ENCODE data around the gene TBX18.

Gene TBX18

GRCh38 chr6:84639396-84639795 is 125.0 kb downstream of the TBX18 start:
- Histone ChIP-seq H3K9ac (ENCODE audit: insufficient read length, low read depth) (no peak overlapping the region), H3K36me3 (ENCODE audit: insufficient read depth, insufficient read length, low read length) (no peaks in the 10 kb centered on the region), H3K9me3 (ENCODE audit: insufficient read depth, low read length) (no peaks in the 10 kb centered on the region), H3K4me1 (ENCODE audit: insufficient read depth, insufficient read length) (no peaks in the 10 kb centered on the region), H3K4me3 (ENCODE audit: insufficient read length, low read depth) (no peak overlapping the region), H3K27me3 (ENCODE audit: insufficient read depth, insufficient read length) (no peaks in the 10 kb centered on the region)
- DNase-seq (ENCODE audit: low read depth, low spot score) = no peak
- TF ChIP-seq SUZ12 (IDR thresholded peaks at IDR 0.05; ENCODE audit: extremely low read depth, insufficient read depth, insufficient read length) (no peak), ZNF274 (IDR thresholded peaks at IDR 0.05; ENCODE audit: low read depth, low read length) (no peak), YY1 (IDR thresholded peaks at IDR 0.05; ENCODE audit: insufficient read depth, insufficient read length) (no peak)

- H3K4me1 ChIP-seq (ENCODE audit: insufficient read depth, insufficient read length) = no peaks in the 10 kb centered on the region
- TF ChIP-seq SUZ12 (IDR thresholded peaks at IDR 0.05; ENCODE audit: extremely low read depth, insufficient read depth, insufficient read length) = no peak
- TF ChIP-seq ZNF274 (IDR thresholded peaks at IDR 0.05; ENCODE audit: low read depth, low read length) = no peak
- no peak for TF ChIP-seq YY1 (IDR thresholded peaks at IDR 0.05; ENCODE audit: insufficient read depth, insufficient read length)
- DNase-seq (ENCODE audit: low read depth, low spot score) = no peak
- no peak overlapping the region for H3K4me3 ChIP-seq (ENCODE audit: insufficient read length, low read depth)
- H3K27me3 ChIP-seq (ENCODE audit: insufficient read depth, insufficient read length) = no peaks in the 10 kb centered on the region
- H3K36me3 ChIP-seq (ENCODE audit: insufficient read depth, insufficient read length, low read length) = no peaks in the 10 kb centered on the region
- no peaks in the 10 kb centered on the region for H3K9me3 ChIP-seq (ENCODE audit: insufficient read depth, low read length)
- no peak overlapping the region for H3K9ac ChIP-seq (ENCODE audit: insufficient read length, low read depth)
Measured at GRCh38 chr6:84638286-84638685, 126.1 kb downstream of the TBX18 start.
